Right lobe of liver (tissue), 6 donors: ENCODE data around the gene THRAP3. TPM values are rescaled to one million over a fixed set of nuclear protein-coding genes. Genes with fewer than 3 reads are reported as not detected.

Experiments used
- ATAC-seq, 4 donors: fragments of 200-7000 bp; cut with Tn5 transposase; one replicate each; pipeline ENCODE4 v1.9.1; 2020; ENCODE audit warnings: mild to moderate bottlenecking in 4 of 4, moderate library complexity in 4 of 4
- DNase-seq, 3 donors: peaks; one replicate each; pipeline ENCODE4 v3.0.0-alpha.2; 2020
- H3K27ac ChIP-seq, 3 donors: fragments of 200-600 bp; one replicate each; pipeline ENCODE4 v1.8.0; 2022
- H3K27me3 ChIP-seq, 2 donors: fragments of 200-600 bp; one replicate each; pipeline ENCODE4 v1.8.0; 2022
- H3K36me3 ChIP-seq, 4 donors: fragments of 200-600 bp; sonication (generic) in 1 of 4; one replicate each; pipeline versions ENCODE4 v1.5.1 to v1.8.0; 2017 to 2022; ENCODE audit warnings: control low read depth in 1 of 4
- H3K4me1 ChIP-seq, 4 donors: fragments of 200-600 bp; sonication (generic) in 1 of 4; one replicate each; pipeline versions ENCODE4 v1.5.1 to v1.8.0; 2017 to 2022; ENCODE audit warnings: control low read depth in 1 of 4
- H3K4me3 ChIP-seq, 3 donors: fragments of 200-600 bp; one replicate each; pipeline ENCODE4 v1.8.0; 2022
- H3K9me3 ChIP-seq, 4 donors: fragments of 200-600 bp; sonication (generic) in 1 of 4; one replicate each; pipeline versions ENCODE4 v1.5.1 to v1.8.0; 2017 to 2022; ENCODE audit warnings: control low read depth in 1 of 4
- CTCF ChIP-seq, 4 donors: fragments of 200-600 bp in 3 of 4; fragments of 450-650 bp in 1 of 4; IDR thresholded peaks; one replicate each; pipeline versions ENCODE4 v1.5.1 to v1.8.0; 2016 to 2022; ENCODE audit warnings: antibody characterized with exemption in 4 of 4, mild to moderate bottlenecking in 2 of 4
- POLR2A ChIP-seq: fragments of 450-650 bp; IDR thresholded peaks from one replicate; pipeline ENCODE4 v1.6.1; 2017; ENCODE audit warnings: antibody characterized with exemption, mild to moderate bottlenecking
- WGBS: methylation state at CpG from one replicate; pipeline ENCODE4 v1.1.6; 2018; ENCODE audit warnings: low coverage, low lambda C conversion rate; ENCODE audit not compliant: insufficient coverage; ENCODE audit errors: missing lambda C conversion rate; 5-methylcytosine and 5-hydroxymethylcytosine counted together
- intact Hi-C, 2 donors: fragments of 100-400 bp; cut with DNase I; formaldehyde crosslinking; loops; one replicate each; pipeline versions ENCODE4 v1.11.2 to v1.14.1; 2022
- total RNA-seq, 6 experiments: library from RNA; depleted of rRNA in 2 of 6; stranded (reverse); fragments of >200 nt in 2 of 6; fragmentation: NEBNext Ultra II Directional in 3 of 6; extraction: Animal tissue kit (Norgen Biotek cat#: 25700) in 3 of 6; gene quantifications; one replicate each; pipeline versions ENCODE4 v1.1.0 to v1.2.4, GENCODE V29; 2016 to 2023
- donor health status: DM: no; HTN: yes; CAD: no.
- donor health status: DM: no; HTN: no; CAD: no.
- donor health status: DM: no; HTN: no; CAD: no.
- donor health status: DM: no; HTN: yes; CAD: no.
- donor health status: DM: no; HTN: yes; CAD: no.

THRAP3 gene
- total RNA-seq, 6 experiments from 2014 or later, result 33.7 to 53.6 (median 40.7) TPM

DNA sequence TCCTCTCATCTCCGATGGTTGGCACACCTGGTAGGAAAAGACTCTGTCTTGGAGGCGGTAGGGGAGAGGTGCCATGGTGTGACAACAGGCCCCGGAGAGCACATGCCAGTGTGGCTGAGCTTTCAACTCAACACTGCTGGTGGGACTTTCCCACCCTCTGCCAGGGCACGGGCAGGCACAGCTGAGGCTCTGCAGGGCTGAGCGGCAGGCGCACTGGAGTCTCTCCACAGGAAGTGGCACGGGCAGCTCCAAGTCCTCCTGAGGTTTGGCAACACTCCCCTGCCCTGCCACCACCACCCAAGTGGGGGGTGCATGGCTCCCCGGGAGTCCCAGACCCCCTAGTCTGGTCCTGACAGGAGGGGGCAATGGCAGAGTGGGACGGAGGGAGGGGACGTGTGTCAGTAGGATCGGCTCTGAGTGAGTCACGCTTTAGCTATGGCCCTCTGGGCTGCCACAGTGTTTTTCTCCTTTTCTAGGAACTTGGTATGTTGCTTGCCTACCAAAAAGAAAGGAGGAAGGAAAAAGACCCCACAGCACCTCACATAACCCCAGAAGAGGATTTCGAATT, 126.5 kb downstream of the THRAP3 start:
- no peak for DNase-seq
- WGBS, result 64% methylated on average over 4 of the region's 13 CpGs
- H3K36me3 ChIP-seq, result peaks cover 0 to 75% (median 28%) of the 10 kb centered on the region in 4 donors
- peak overlapping the region in 1 of 3 donors; percentile 29 for H3K27ac ChIP-seq
- H3K27me3 ChIP-seq, result no peaks in the 10 kb centered on the region
- ATAC-seq, result peak; percentile 9 to 43 (median 29)
- H3K4me1 ChIP-seq, result no peaks in the 10 kb centered on the region
- no peaks in the 10 kb centered on the region for H3K9me3 ChIP-seq
- H3K4me3 ChIP-seq, result no peak overlapping the region
- TF ChIP-seq CTCF (IDR thresholded peaks at IDR 0.05), result no peak
- TF ChIP-seq POLR2A, result no peak
- intact Hi-C loops, result no loop called here

- H3K36me3 ChIP-seq, result peaks cover 0 to 72% (median 25%) of the 10 kb centered on the region in 4 donors
- WGBS, result 79% methylated on average over 6 of the region's 14 CpGs
Measured at GRCh38 chr1:36351227-36351977, 127.2 kb downstream of the THRAP3 start.

GRCh38 chr1:36352125-36352909, 128.1 kb downstream of the THRAP3 start:
- H3K9me3 ChIP-seq, result no peaks in the 10 kb centered on the region
- intact Hi-C loops, result no loop called here
- no peaks in the 10 kb centered on the region for H3K4me1 ChIP-seq
- no peaks in the 10 kb centered on the region for H3K27me3 ChIP-seq
- DNase-seq, result no peak
- H3K36me3 ChIP-seq, result peaks cover 0 to 71% (median 24%) of the 10 kb centered on the region in 4 donors
- H3K4me3 ChIP-seq, result no peak overlapping the region
- 52% methylated on average over 4 of the region's 13 CpGs for WGBS
- no peak overlapping the region for H3K27ac ChIP-seq
- no peak for TF ChIP-seq POLR2A
- TF ChIP-seq CTCF (IDR thresholded peaks at IDR 0.05), result no peak
- no peak for ATAC-seq

More at GRCh38 chr1:36351227-36351977, 127.2 kb downstream of the THRAP3 start:
- DNase-seq (no peak), ATAC-seq (peak in 2 of 4 donors; percentile 10 to 12)
- intact Hi-C loops, result no loop called here
- Histone ChIP-seq H3K27ac (peak overlapping the region in 1 of 3 donors; percentile 29), H3K27me3 (no peaks in the 10 kb centered on the region), H3K4me1 (no peaks in the 10 kb centered on the region), H3K9me3 (no peaks in the 10 kb centered on the region), H3K4me3 (no peak overlapping the region)
- TF ChIP-seq CTCF (IDR thresholded peaks at IDR 0.05), result no peak
- TF ChIP-seq POLR2A, result no peak

GRCh38 chr1:36352910-36353878, 129.0 kb downstream of the THRAP3 start:
- Histone ChIP-seq H3K27me3 (no peaks in the 10 kb centered on the region), H3K4me3 (no peak overlapping the region), H3K27ac (no peak overlapping the region), H3K36me3 (peaks cover 0 to 71% (median 28%) of the 10 kb centered on the region in 4 donors), H3K9me3 (no peaks in the 10 kb centered on the region), H3K4me1 (no peaks in the 10 kb centered on the region)
- intact Hi-C loops, result no loop called here
- TF ChIP-seq CTCF (IDR thresholded peaks at IDR 0.05), result no peak
- TF ChIP-seq POLR2A, result no peak
- WGBS, result 74% methylated on average over 8 of the region's 15 CpGs
- ATAC-seq, result no peak
- no peak for DNase-seq
